GM12878 (cell line): ENCODE data around the gene NKX2-3. TPM values are rescaled to one million over a fixed set of nuclear protein-coding genes. Genes with fewer than 3 reads are reported as not detected.

Experiments
- ATAC-seq: fragments of 200-7000 bp; cut with Tn5 transposase; 3 replicates; pipeline ENCODE4 v1.9.1; 2020; ENCODE audit warnings: mild to moderate bottlenecking, moderate library complexity
- BruUV-seq: library from RNA; stranded (reverse); fragments of 400-500 nt; replicated peaks from 2 replicates; lab custom pipeline; 2021; lab: Mats Ljungman, UMichigan
- CTCF ChIA-PET: fragments of 300-600 bp; sonication (Branson Sonifier 250); formaldehyde crosslinking; extraction: SDS; loops from one replicate; lab custom pipeline; 2021; ENCODE audit warnings: inconsistent platforms; lab: Yijun Ruan, JAX
- POLR2A ChIA-PET: fragments of 350-600 bp; formaldehyde crosslinking; extraction: SDS; loops from one replicate; lab custom pipeline; 2021; ENCODE audit warnings: inconsistent platforms; lab: Charles Lee
- RAD21 ChIA-PET: fragments of 300-600 bp; sonication (Branson Sonifier 250); formaldehyde crosslinking; loops from one replicate; lab custom pipeline; 2023; ENCODE audit warnings: antibody characterized with exemption; ENCODE audit not compliant: unreplicated experiment; lab: Charles Lee
- SMC1A ChIA-PET: fragments of 300-600 bp; sonication (Branson Sonifier 250); formaldehyde crosslinking; loops from one replicate; lab custom pipeline; 2023; ENCODE audit not compliant: unreplicated experiment, uncharacterized antibody; lab: Charles Lee
- DNase-seq: peaks from one replicate; pipeline ENCODE4 v3.0.0-alpha.2; 2011; ENCODE audit warnings: low read depth, low spot score
- FAIRE-seq: peaks from 3 replicates; lab custom pipeline; 2011; peaks lifted over from hg19 to GRCh38; lab: Jason Lieb, UNC
- H2AFZ ChIP-seq: 2 replicates; pipeline ENCODE4 v1.6.0; 2011; ENCODE audit warnings: low read depth, low read length, control low read depth; ENCODE audit not compliant: control insufficient read depth
- H3K27ac ChIP-seq: 2 replicates; pipeline ENCODE4 v1.5.1; 2011; ENCODE audit warnings: control low read depth; ENCODE audit not compliant: control insufficient read depth, insufficient read depth
- H3K27me3 ChIP-seq, 2 experiments: replicated peaks in 1 of 2; 2 replicates each; pipeline versions ENCODE4 v1.6.0 to v1.6.1; 2011; ENCODE audit warnings: low read length in 1 of 2; ENCODE audit not compliant: control insufficient read depth in 2 of 2, insufficient read depth in 2 of 2
- H3K36me3 ChIP-seq, 2 experiments: 2 replicates each; pipeline ENCODE4 v1.5.1; 2011; ENCODE audit warnings: low read length in 1 of 2; ENCODE audit not compliant: control insufficient read depth in 2 of 2, insufficient read depth in 2 of 2
- H3K4me1 ChIP-seq: 2 replicates; pipeline ENCODE4 v1.6.1; 2011; ENCODE audit warnings: mild to moderate bottlenecking, low read length, moderate library complexity, mixed read lengths; ENCODE audit not compliant: control insufficient read depth, insufficient read depth
- H3K4me2 ChIP-seq: 2 replicates; pipeline ENCODE4 v1.6.0; 2011; ENCODE audit warnings: control low read depth; ENCODE audit not compliant: control insufficient read depth, insufficient read depth
- H3K4me3 ChIP-seq: fragments of 200-600 bp; sonication (generic); 2 replicates; pipeline ENCODE4 v1.5.1; 2016
- H3K79me2 ChIP-seq: 2 replicates; pipeline ENCODE4 v1.6.0; 2011; ENCODE audit warnings: low read length; ENCODE audit not compliant: control insufficient read depth, insufficient read depth
- H3K9ac ChIP-seq: 2 replicates; pipeline ENCODE4 v1.8.0; 2011; ENCODE audit warnings: low read length, control low read depth, mixed read lengths; ENCODE audit not compliant: control insufficient read depth, insufficient read depth
- H3K9me3 ChIP-seq: replicated peaks from 3 replicates; pipeline ENCODE4 v1.5.1; 2011; ENCODE audit warnings: mild to moderate bottlenecking, low read length; ENCODE audit not compliant: control insufficient read depth, insufficient read depth
- H4K20me1 ChIP-seq: 2 replicates; pipeline ENCODE4 v1.6.0; 2011; ENCODE audit not compliant: control insufficient read depth, insufficient read depth
- JUND ChIP-seq: IDR thresholded peaks from 2 replicates; pipeline ENCODE4 v1.6.1; 2012; ENCODE audit warnings: low read depth, mild to moderate bottlenecking, low read length, improper control_type of control experiment, moderate library complexity
- SMAD1 ChIP-seq: fragments of 450-650 bp; IDR thresholded peaks from 2 replicates; pipeline ENCODE4 v1.6.1; 2018; ENCODE audit warnings: mild to moderate bottlenecking, low read depth; ENCODE audit not compliant: partially characterized antibody
- WRNIP1 ChIP-seq: IDR thresholded peaks from 2 replicates; pipeline ENCODE4 v1.6.1; 2011; ENCODE audit warnings: low read depth, low read length, improper control_type of control experiment, borderline replicate concordance
- ZNF274 ChIP-seq: IDR thresholded peaks from one replicate; pipeline ENCODE4 v1.8.0; 2011; ENCODE audit not compliant: insufficient read length, insufficient read depth
- in situ Hi-C: fragments of 300-500 bp; cut with MboI; formaldehyde crosslinking; loops from 9 replicates; pipeline ENCODE4 v1.14.3; 2018; ENCODE audit warnings: mixed read lengths
- intact Hi-C: fragments of 100-400 bp; cut with micrococcal nuclease; formaldehyde crosslinking; loops from one replicate; pipeline ENCODE4 v1.14.2; 2022; ENCODE audit not compliant: unreplicated experiment
- polyA plus RNA-seq, 11 experiments: library from polyadenylated mRNA; depleted of rRNA in 4 of 11; unstranded in 6 of 11; stranded (reverse) in 5 of 11; fragments of >200 nt; fragmentation: Nextera tagmentation in 4 of 11; fragmentation: Illumina TruSeq in 1 of 11; extraction: Ambion mirVana in 4 of 11; extraction: Trizol in 1 of 11; gene quantifications; 1 replicate in 1 of 11; 2 replicates in 10 of 11; pipeline versions ENCODE4 v1.2.1 to v1.2.3, GENCODE V29; 2011 to 2016; ENCODE audit warnings: inconsistent platforms in 2 of 11, missing spikeins in 2 of 11, low read depth in 1 of 11
- total RNA-seq, 4 experiments: library from RNA; depleted of rRNA in 3 of 4; stranded (reverse); fragments of >200 nt in 3 of 4; fragmentation: Illumina TruSeq in 1 of 4; extraction: Trizol in 1 of 4; gene quantifications; 2 replicates each; pipeline versions ENCODE4 v1.2.1 to v1.2.3, GENCODE V29; 2013 to 2021
- TF ChIP-seq, protein P1 (sequence below): fragments of 450-650 bp; IDR thresholded peaks from 2 replicates; pipeline ENCODE4 v1.6.1; 2017; ENCODE audit warnings: antibody characterized with exemption, mild to moderate bottlenecking, moderate library complexity

Gene NKX2-3
- total and polyA plus RNA-seq, 10 of the 15 experiments (the other 5 are each of a cell fraction or from before 2014, with no cell fraction given): not detected

DNA sequence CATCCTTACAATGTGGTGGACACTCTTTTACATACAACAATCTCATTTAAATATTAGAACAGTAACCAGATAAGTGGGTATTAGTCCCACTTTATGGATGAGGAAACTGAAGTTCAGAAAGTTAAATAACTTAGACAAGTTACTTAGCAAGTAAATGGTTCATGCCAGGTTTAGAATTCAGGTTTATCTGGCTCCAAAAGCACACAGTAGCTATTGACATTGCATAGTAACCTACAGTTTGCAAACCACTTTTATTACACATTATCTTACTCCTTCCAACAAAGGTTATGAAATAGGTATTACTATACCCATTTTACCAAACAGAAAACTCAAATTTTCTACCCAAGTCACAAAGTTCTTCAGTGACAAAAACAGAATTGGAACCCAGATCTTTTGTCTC, 19.7 kb upstream of the NKX2-3 start:
- Histone ChIP-seq H2AFZ (no peak overlapping the region), H3K27me3 (no peaks in the 10 kb centered on the region; a peak in 1 of 4 replicates), H3K36me3 (no peaks in the 10 kb centered on the region), H3K79me2 (no peaks in the 10 kb centered on the region), H3K4me3 (no peak overlapping the region), H3K9me3 (no peaks in the 10 kb centered on the region), H4K20me1 (no peaks in the 10 kb centered on the region)
- SMC1A ChIA-PET: interaction anchor here (0.7 kb wide), 1 partner anchor 182 kb away, joined by 3 read pairs; no protein-coding TSS in a partner anchor
- ATAC-seq (no peak), FAIRE-seq (no peak)
- RAD21 ChIA-PET: no interaction called here
- TF ChIP-seq WRNIP1 (no peak), SMAD1 (no peak), JUND (no peak), ZNF274 (no peak)
- TF ChIP-seq, protein P1, sequence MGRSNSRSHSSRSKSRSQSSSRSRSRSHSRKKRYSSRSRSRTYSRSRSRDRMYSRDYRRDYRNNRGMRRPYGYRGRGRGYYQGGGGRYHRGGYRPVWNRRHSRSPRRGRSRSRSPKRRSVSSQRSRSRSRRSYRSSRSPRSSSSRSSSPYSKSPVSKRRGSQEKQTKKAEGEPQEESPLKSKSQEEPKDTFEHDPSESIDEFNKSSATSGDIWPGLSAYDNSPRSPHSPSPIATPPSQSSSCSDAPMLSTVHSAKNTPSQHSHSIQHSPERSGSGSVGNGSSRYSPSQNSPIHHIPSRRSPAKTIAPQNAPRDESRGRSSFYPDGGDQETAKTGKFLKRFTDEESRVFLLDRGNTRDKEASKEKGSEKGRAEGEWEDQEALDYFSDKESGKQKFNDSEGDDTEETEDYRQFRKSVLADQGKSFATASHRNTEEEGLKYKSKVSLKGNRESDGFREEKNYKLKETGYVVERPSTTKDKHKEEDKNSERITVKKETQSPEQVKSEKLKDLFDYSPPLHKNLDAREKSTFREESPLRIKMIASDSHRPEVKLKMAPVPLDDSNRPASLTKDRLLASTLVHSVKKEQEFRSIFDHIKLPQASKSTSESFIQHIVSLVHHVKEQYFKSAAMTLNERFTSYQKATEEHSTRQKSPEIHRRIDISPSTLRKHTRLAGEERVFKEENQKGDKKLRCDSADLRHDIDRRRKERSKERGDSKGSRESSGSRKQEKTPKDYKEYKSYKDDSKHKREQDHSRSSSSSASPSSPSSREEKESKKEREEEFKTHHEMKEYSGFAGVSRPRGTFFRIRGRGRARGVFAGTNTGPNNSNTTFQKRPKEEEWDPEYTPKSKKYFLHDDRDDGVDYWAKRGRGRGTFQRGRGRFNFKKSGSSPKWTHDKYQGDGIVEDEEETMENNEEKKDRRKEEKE: no peak
- TF ChIP-seq, all 136 proteins: peak for 0
- DNase-seq: no peak
- no peaks in the 10 kb centered on the region for H3K4me1 ChIP-seq
- H3K27ac ChIP-seq: no peak overlapping the region
- intact Hi-C loops: no loop called here
- H3K9ac ChIP-seq: no peak overlapping the region
- CTCF ChIA-PET: interaction anchor here (1.8 kb wide), 1 partner anchor 77 kb away, joined by 5 read pairs; no protein-coding TSS in a partner anchor
- no peak overlapping the region for H3K4me2 ChIP-seq
- no TSS peak for BruUV-seq
- POLR2A ChIA-PET: no interaction called here
- in situ Hi-C loops: no loop called here
